Fibroblast of skin of right biceps (primary cell): ENCODE data around the gene SDHB.
A peak's percentile ranks its signal among the peaks of the same experiment; 100 is the strongest.

ENCODE experiments used
- DNase-seq: peaks from one replicate; pipeline ENCODE4 v3.0.0-alpha.2; 2013

The SDHB gene

DNA sequence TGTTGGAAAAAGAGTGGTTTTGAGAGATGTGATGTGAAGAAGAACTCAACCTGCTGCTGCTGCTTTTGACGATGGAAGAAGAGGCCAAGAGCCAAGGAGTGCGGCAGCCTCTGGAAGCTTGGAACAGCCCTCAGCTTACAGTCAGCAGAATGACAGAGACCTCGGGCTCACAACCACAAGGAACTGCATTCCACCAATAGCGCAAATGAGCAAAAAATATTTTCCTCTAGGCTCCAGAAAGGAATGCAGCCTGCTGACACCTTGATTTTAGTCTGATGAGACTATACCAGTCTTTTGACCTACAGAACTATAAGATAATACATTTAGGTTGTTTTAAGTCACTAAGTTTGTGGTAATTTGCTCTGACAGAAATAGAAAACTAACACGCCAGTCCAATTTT, 10.2 kb downstream of the SDHB start:
- DNase-seq, result no peak

DNA sequence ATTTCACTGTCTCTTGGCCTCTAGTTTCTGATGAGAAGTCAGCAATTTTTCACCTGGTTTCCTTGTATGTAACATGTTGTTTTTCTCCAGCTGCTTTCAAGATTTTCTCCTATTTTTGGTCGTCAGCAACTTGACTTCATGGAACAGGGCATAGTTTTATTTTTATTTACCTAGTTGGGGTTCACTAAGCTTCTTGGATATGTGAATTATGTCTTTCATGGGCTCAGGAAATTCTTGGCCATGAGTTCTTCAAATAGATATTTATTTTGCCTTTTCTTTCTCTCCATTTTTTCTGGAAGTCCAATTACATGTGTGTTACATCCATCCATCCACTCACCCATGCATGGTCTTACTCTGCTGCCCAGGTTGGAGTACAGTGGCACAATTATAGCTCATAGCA, 13.7 kb downstream of the SDHB start:
- DNase-seq, result no peak

DNA sequence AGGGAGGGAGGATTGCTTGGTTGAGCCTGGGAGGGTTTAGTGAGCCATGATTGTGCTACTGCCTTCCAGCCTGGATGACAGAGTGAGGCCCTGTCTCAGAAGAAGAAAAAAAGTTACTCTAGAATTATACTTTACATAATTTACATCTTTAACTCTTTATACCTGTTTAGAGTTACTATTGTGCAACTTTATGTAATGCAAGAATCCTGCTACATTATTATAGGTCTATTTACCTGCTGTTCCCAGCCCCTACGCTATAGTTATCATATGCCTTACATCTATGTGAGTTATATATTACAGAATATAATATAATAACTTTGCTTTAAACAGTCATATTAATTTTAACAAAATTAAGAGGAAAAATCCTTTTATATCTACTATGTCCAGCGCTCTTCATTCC, 14.3 kb downstream of the SDHB start:
- no peak for DNase-seq

DNA sequence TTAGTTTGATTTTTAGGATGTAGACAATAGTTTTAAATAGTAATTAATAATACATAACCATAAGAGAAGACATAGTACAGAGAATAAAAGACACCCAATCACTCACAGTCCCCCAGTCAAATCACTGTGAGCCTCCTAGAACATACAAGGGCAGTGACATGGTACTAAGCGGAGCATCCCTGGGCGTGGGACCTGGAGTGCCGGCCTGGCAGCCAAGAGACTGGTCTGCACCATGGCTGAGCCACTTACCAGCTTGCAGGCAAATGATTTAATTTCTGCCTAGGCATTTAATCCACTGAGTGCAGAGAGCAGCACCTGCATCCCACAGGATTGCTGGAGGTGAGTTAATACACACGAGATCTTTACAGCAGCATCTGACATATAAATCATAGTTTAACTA, 20.4 kb downstream of the SDHB start:
- no peak for DNase-seq

GRCh38 chr1:17032741-17033140, 21.1 kb downstream of the SDHB start:
- DNase-seq, result no peak

DNA sequence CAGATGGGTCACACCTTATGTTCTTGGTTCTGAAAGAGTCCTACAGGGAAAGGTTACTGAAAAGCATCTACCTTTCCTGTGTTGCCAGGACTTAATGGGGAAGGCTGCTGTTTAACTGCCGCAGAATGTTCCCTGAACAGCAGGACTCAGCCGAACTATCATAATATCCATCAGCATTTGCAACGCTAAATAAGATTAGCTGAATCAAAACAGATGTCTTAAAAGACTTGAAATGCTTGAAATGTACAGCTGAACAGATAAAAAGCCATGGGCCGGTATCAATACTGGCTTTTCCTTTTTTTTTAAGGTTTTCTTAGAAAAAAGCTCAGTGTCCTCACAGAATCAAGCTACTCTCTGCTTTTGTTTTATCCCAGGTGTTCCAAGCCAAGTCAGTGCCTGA, 22.4 kb downstream of the SDHB start:
- DNase-seq, result no peak

DNA sequence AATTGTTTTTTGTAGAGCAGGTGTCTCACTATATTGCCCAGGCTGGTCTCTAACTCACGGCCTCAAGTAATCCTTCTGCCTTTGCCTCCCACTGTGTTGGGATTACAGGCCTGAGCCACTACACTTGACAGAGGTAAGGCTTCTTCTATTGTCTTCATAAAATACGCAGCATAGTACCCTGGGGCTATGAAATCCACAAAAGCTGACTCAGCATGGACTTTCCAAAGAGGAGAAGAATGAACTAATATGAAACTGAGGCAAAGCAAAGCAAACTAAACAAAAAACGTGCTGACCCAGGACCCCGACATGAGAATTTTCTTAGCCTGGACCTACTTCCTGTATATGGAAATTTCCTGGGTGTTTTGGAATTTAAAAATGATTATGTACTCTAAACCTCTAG, 23.6 kb downstream of the SDHB start:
- DNase-seq, result no peak

GRCh38 chr1:17028662-17029188, 25.1 kb downstream of the SDHB start:
- DNase-seq, result no peak

GRCh38 chr1:17027900-17028299, 25.9 kb downstream of the SDHB start:
- DNase-seq, result no peak

DNA sequence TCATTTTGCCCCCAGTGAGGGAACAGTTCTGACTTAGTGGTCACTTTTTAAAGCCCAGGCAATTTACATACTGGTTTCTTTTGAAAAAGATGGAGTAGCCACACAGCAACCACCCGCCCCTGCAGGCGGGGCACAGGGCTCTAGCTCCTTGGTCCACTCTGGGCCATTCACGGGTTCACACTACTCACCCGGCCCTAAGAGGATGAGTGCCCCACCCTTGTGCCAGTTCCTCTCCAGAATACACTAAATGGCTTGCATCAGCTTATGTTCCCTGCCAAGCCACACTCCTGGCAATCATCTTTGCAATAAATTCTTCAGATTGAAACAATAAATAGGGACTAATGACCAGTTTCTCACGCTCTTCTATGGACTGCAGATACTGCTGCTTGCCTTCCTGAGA, 26.4 kb downstream of the SDHB start:
- no peak for DNase-seq

- no peak for DNase-seq
Observed at GRCh38 chr1:17024721-17025120, 29.1 kb downstream of the SDHB start.

GRCh38 chr1:17023573-17023972, 30.3 kb downstream of the SDHB start:
- no peak for DNase-seq

DNA sequence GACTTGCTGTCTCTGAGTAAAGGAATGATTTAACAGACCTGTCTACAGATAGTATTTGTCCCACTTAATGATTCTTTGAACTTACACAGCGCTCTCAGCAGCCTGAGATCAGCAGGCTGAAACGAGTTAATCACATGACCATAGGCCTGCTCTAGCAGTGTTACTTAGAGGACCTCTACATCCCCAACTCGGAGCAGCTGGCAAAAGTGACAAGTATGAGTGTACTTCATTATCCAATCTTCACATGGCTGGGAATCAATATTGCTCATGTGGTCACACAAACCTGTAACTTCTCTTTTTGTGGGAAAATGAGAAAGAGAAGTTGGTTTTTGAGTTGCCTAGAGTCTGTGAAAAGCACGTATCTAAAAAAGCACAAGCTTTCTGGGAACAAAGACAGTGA, 30.7 kb downstream of the SDHB start:
- DNase-seq, result no peak

DNA sequence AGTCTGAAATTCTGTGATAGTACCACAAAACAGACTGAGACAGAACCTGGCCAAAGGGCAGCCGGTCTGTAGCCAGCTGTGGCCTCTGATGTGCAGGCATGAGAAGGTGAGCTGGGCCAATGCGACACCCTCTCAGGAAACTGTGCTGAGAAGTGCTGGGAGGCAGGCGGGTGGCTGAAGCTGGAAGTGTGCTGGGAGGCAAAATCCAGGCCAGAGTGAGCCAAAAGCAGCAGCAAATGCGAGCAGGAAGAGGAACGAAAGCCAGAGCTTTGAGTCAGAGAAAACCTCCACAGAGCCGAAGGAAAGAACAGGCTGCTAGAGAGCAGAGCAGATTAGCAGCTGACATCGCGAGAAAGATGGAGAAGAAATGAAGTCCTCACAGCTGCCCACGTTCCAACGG, 31.9 kb downstream of the SDHB start:
- DNase-seq, result no peak

DNA sequence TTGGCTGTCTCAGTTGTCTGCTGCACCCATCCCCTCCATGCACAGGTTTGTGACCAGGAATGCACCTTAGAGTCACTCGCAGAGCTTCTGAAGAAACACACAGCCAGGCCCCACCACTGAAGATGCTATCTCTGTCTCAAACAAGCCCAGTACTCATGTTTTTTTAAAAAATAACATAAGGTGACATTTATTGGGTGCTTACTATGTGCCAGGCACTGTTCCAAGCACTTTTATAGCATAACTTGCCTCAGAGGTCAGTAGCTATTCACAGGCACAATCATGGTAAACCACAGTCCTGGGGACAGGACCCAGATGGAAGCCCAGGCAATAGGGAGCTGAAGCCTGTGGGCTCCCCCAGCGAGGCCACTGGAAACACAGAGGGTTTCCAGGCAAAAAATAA, 33.3 kb downstream of the SDHB start:
- DNase-seq, result no peak

- no peak for DNase-seq
Observed at GRCh38 chr1:17018849-17019248, 35.0 kb downstream of the SDHB start.

- DNase-seq, result no peak
Observed at GRCh38 chr1:17017435-17017834, 36.4 kb downstream of the SDHB start.

DNA sequence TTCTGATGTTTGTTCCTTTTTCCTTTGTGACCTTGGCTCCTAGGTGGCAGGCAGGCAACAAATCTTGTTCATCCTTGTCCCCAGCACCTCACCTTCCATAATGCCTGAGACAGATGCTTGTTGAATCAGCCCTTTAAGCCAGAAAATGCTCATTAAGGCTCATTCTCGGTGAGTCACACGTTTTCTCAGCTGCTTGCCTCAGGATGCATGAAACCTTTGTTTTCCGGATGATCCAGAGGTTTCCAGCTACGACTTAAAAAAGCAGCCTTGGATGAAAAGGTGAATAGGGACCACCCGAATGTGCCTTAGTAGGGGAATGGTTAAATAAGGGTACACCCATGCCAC, 37.5 kb downstream of the SDHB start:
- DNase-seq, result peak; percentile 66

DNA sequence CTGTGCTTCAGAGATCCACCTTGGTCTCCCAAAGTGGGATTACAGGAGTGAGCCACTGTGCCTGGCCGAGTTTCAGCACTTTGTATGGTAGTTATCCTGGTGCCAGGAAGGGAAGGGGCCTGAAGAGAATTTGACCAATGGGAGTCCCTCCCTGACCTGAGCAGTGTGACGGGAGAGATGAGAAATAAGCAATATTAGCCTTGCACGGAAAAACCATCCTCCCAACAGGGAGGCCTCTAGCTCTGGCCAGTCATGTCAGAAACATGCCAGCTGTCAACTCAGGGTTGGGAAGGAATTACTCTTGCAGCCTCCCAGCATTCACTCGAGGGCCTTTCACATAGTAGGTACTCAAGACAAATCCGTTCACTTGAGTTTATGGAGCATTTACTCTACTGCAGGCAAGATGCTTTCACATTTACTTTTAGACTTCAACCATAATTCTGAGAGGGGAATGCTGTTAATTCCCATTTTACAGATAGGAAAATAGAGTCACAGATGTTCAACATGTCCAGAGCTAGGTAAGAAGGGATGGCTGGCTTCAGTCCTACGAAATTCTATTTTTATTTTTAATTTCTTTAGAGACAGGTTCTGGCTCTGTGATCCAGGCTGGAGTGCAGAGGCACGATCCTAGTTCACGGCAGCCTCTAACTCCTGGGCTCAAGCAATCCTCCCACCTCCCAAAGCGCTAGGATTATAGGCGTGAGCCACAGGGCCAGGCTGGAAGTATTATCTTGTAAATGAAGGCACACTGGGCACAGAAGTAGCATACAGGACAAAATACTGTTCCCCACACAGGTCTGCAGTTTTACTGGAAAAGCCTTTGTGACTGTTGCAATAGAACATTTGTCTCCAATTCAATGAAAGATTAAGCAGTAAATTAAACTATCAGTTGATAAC, 38.9 kb downstream of the SDHB start:
- no peak for DNase-seq

DNA sequence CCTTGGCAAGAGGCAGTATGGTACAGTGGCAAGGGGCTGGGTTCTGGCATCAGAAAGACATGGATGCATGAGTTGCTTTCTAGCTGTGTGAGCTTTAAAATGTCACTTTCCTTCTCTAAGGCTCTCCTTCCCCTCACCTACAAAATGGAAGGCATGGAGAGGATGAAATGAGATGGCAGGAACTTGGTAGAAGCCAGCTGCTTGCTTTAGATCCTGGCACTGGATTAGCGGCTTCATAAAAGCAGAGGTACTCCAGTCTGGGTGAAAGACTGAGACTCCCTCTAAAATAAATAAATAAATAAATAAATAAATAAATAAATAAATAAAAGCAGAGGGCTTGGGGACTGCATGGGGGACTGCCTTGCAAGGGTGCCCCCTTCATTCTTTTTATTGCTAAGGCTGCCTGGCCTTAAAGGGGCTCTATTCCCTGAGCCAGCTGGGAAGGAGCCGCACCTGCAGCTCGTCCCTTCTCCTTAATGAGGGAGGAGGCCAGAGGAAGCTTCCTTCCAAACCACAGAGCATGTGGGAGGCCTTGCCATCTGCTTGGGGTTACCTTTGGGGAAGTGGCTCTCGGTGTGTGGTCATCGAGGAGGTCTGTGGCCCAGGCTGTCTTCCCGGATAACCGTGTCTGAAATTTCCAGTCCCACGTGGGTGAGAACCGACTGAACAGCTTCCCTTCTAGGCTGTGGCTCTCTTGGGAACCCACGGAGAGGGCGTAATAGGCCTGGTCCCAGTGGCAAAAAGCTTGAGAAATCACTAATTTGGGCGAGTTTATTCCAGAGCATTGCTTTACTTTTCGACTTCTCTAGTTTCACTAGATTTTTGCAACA, 40.1 kb downstream of the SDHB start:
- no peak for DNase-seq

- peak; percentile 38 for DNase-seq
Observed at GRCh38 chr1:17012775-17013490, 40.9 kb downstream of the SDHB start.

DNA sequence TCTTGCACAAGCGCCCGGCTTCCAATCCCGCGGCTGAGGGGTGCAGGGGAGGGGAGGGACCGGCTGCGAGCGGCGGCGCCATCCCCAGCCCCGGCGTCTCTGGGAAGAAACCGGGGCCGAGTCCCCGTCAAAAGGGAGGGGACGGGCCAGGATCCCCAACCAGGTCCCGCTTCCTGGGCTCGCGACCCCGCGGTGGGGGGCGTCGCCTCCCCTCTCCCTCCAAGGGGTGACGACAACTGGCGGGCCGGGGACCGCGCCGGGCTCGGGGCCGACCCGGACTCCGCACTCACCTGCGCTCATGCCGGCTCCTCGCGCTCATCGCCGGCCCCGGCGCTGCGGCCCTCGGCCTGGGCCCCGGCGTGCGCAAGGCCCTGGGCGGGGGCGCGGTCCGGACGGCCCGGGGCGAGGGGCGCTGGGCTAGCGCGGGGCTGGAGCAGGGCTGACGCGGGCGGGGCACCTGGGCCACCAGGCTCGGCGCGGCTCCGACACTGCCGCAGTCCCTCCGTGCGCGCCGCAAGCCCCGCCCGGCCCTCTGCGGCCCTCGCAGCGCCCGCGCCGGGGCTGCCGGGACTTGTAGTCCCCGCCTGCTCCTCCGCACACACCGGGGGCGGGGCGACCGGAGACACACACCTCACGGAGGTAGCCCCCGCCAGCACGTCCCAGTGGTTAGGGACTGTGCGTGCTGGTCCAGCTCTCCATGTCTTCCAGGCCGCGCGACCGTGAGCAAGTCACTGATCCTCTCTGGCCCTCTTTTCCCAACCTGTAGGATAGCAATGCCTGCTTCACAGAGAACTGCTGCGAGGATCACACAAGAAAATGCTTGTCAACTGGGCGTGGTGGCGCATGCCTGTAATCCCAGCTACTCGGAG, 42.2 kb downstream of the SDHB start, which contains the start of gene ATP13A2:
Gene ATP13A2 (minus strand): TSS at position 490 of the 869 bp plus-strand sequence. CDS start 190 bp downstream, at position 300.
- peak; percentile 67 for DNase-seq
